Neural cell (in vitro differentiated cells): Measurements from ENCODE around the gene VPS37B. TPM values are rescaled to one million over a fixed set of nuclear protein-coding genes. Genes with fewer than 3 reads are reported as not detected.

Experiments used
- H2AFZ ChIP-seq: fragments of 200-600, 300-800 bp; sonication (generic), shearing (Covaris generic); 2 replicates; pipeline ENCODE4 v1.6.0; 2014; ENCODE audit warnings: low read depth, mild to moderate bottlenecking, antibody characterized with exemption, low read length, moderate library complexity
- H3F3A ChIP-seq: fragments of 200-600 bp; shearing (Covaris generic); 2 replicates; pipeline ENCODE4 v1.6.1; 2016; ENCODE audit warnings: mild to moderate bottlenecking, moderate library complexity, mixed read lengths, antibody characterized with exemption, low read length; ENCODE audit not compliant: insufficient read depth, poor library complexity, severe bottlenecking
- H3K27ac ChIP-seq: fragments of 200-600, 300-800 bp; sonication (generic), shearing (Covaris generic); 2 replicates; pipeline ENCODE4 v1.5.1; 2014; ENCODE audit warnings: mild to moderate bottlenecking, low read length, moderate library complexity
- H3K27me3 ChIP-seq: fragments of 300-800, 200-600 bp; sonication (generic), shearing (Covaris generic); 2 replicates; pipeline ENCODE4 v1.6.0; 2014; ENCODE audit warnings: mild to moderate bottlenecking, low read depth, low read length, moderate library complexity; ENCODE audit not compliant: insufficient read depth
- H3K36me3 ChIP-seq: fragments of 300-800, 200-600 bp; sonication (generic), shearing (Covaris generic); 2 replicates; pipeline ENCODE4 v1.5.1; 2014; ENCODE audit warnings: mild to moderate bottlenecking, antibody characterized with exemption, low read length, moderate library complexity; ENCODE audit not compliant: insufficient read depth
- H3K4me2 ChIP-seq: fragments of 300-800, 200-600 bp; sonication (generic), shearing (Covaris generic); 2 replicates; pipeline ENCODE4 v1.6.0; 2014; ENCODE audit warnings: mild to moderate bottlenecking, low read length
- H3K4me3 ChIP-seq: fragments of 300-800, 200-600 bp; sonication (generic), shearing (Covaris generic); 2 replicates; pipeline ENCODE4 v1.5.1; 2014; ENCODE audit warnings: mild to moderate bottlenecking, low read length, moderate library complexity
- H3K79me2 ChIP-seq: fragments of 200-600 bp; shearing (Covaris generic); replicated peaks from 2 replicates; pipeline ENCODE4 v1.6.0; 2014; ENCODE audit warnings: mild to moderate bottlenecking, low read length, moderate library complexity; ENCODE audit not compliant: insufficient read depth
- H3K9ac ChIP-seq: fragments of 300-800, 200-600 bp; sonication (generic), shearing (Covaris generic); 2 replicates; pipeline ENCODE4 v1.6.1; 2016; ENCODE audit warnings: mild to moderate bottlenecking, low read length, mixed read lengths
- H3K9me2 ChIP-seq: fragments of 200-600 bp; shearing (Covaris generic); 2 replicates; pipeline ENCODE4 v1.6.1; 2016; ENCODE audit warnings: mild to moderate bottlenecking, low read length, mixed read lengths; ENCODE audit not compliant: insufficient read depth
- H3K9me3 ChIP-seq: fragments of 200-600, 300-800 bp; sonication (generic), shearing (Covaris generic); 2 replicates; pipeline ENCODE4 v1.6.1; 2016; ENCODE audit warnings: mild to moderate bottlenecking, mixed run types, low read length, moderate library complexity, mixed read lengths
- H4K20me1 ChIP-seq: fragments of 200-600 bp; shearing (Covaris generic); 2 replicates; pipeline ENCODE4 v1.6.1; 2016; ENCODE audit warnings: mild to moderate bottlenecking, mixed run types; ENCODE audit not compliant: insufficient read depth
- CTCF ChIP-seq: fragments of 450-650 bp; IDR thresholded peaks from 2 replicates; pipeline ENCODE4 v1.5.1; 2014; ENCODE audit warnings: antibody characterized with exemption, mild to moderate bottlenecking, moderate library complexity; ENCODE audit not compliant: poor library complexity, severe bottlenecking
- EP300 ChIP-seq: fragments of 450-650 bp; conservative IDR thresholded peaks from 2 replicates; pipeline ENCODE4 v1.6.1; 2014; ENCODE audit warnings: antibody characterized with exemption, mild to moderate bottlenecking, moderate library complexity; ENCODE audit not compliant: poor library complexity, severe bottlenecking
- EZH2 ChIP-seq: fragments of 200-600, 300-800 bp; shearing (Covaris generic), sonication (generic); IDR thresholded peaks from 2 replicates; pipeline ENCODE4 v1.6.1; 2014; ENCODE audit warnings: antibody characterized with exemption, low read length, borderline replicate concordance, mild to moderate bottlenecking; ENCODE audit not compliant: insufficient read depth, poor library complexity, severe bottlenecking
- MXI1 ChIP-seq: fragments of 450-650 bp; conservative IDR thresholded peaks from 2 replicates; pipeline ENCODE4 v1.6.1; 2014; ENCODE audit warnings: antibody characterized with exemption, mild to moderate bottlenecking; ENCODE audit not compliant: poor library complexity, severe bottlenecking
- POLR2AphosphoS5 ChIP-seq: IDR thresholded peaks from 2 replicates; pipeline ENCODE4 v1.6.1; 2012
- RAD21 ChIP-seq: fragments of 450-650 bp; conservative IDR thresholded peaks from 2 replicates; pipeline ENCODE4 v1.6.1; 2014; ENCODE audit warnings: antibody characterized with exemption, mild to moderate bottlenecking, moderate library complexity
- REST ChIP-seq: IDR thresholded peaks from 2 replicates; pipeline ENCODE4 v1.6.1; 2012; ENCODE audit warnings: borderline replicate concordance
- SMC3 ChIP-seq: fragments of 450-650 bp; conservative IDR thresholded peaks from 2 replicates; pipeline ENCODE4 v1.6.1; 2014; ENCODE audit warnings: antibody characterized with exemption, mild to moderate bottlenecking, moderate library complexity; ENCODE audit not compliant: poor library complexity
- TAF1 ChIP-seq: IDR thresholded peaks from 2 replicates; pipeline ENCODE4 v1.6.1; 2012; ENCODE audit warnings: low read depth
- polyA plus RNA-seq: library from polyadenylated mRNA; depleted of rRNA; stranded (reverse); fragments of >200 nt; gene quantifications from 2 replicates; pipeline ENCODE4 v1.2.3, GENCODE V29; 2014

VPS37B gene
- polyA plus RNA-seq, 1 donor from 2014 or later, result 30.2 TPM

- H3K9me2 ChIP-seq, result no peaks in the 10 kb centered on the region
- no peaks in the 10 kb centered on the region for H3K36me3 ChIP-seq
- TF ChIP-seq EP300 (no peak), REST (no peak), TAF1 (no peak), EZH2 (no peak), CTCF (no peak), SMC3 (no peak), POLR2AphosphoS5 (no peak), MXI1 (no peak), RAD21 (no peak)
- no peaks in the 10 kb centered on the region for H3K9me3 ChIP-seq
- H3K4me2 ChIP-seq, result no peak overlapping the region
- peaks cover under 1% of the 10 kb centered on the region for H3F3A ChIP-seq
- peak overlapping the region; percentile 90 for H3K27ac ChIP-seq
- no peaks in the 10 kb centered on the region for H3K27me3 ChIP-seq
- H3K4me3 ChIP-seq, result peak overlapping the region; percentile 96
- peaks cover 3% of the 10 kb centered on the region for H4K20me1 ChIP-seq
- peaks cover 37% of the 10 kb centered on the region for H3K79me2 ChIP-seq
- peak overlapping the region; percentile 98 for H3K9ac ChIP-seq
- H2AFZ ChIP-seq, result no peak overlapping the region
Measured at GRCh38 chr12:122896662-122897061, 738 bp upstream of the VPS37B start.

- peak overlapping the region; percentile 90 for H3K27ac ChIP-seq
- H4K20me1 ChIP-seq, result peaks cover 3% of the 10 kb centered on the region
- H3K4me2 ChIP-seq, result peak overlapping the region; percentile 90
- no peaks in the 10 kb centered on the region for H3K9me3 ChIP-seq
- TF ChIP-seq POLR2AphosphoS5, result no peak
- no peak for TF ChIP-seq REST
- TF ChIP-seq RAD21, result no peak
- TF ChIP-seq EZH2, result no peak
- no peak for TF ChIP-seq SMC3
- no peak for TF ChIP-seq EP300
- TF ChIP-seq TAF1, result no peak
- TF ChIP-seq CTCF, result no peak
- no peak for TF ChIP-seq MXI1
- H3K27me3 ChIP-seq, result no peaks in the 10 kb centered on the region
- no peaks in the 10 kb centered on the region for H3K9me2 ChIP-seq
- H3K79me2 ChIP-seq, result peaks cover 47% of the 10 kb centered on the region
- peak overlapping the region; percentile 96 for H3K4me3 ChIP-seq
- H3K36me3 ChIP-seq, result no peaks in the 10 kb centered on the region
- peak overlapping the region; percentile 98 for H3K9ac ChIP-seq
- peaks cover 7% of the 10 kb centered on the region for H3F3A ChIP-seq
- peak overlapping the region; percentile 66 for H2AFZ ChIP-seq
Measured at GRCh38 chr12:122895320-122895703, 612 bp downstream of the VPS37B start.
